HG02678 (cell line): ENCODE measurements around the gene ARCN1.
"Not testable (repeated sequence)": the region's sequence is repeated elsewhere in the genome, so short reads cannot be mapped to it uniquely, and the experiment has no call there.

Experiments used
- ATAC-seq: cut with Tn5 transposase; IDR thresholded peaks from one replicate; pipeline ENCODE4 v1.9.1; 2021; ENCODE audit warnings: mild to moderate bottlenecking, moderate library complexity; ENCODE audit not compliant: unreplicated experiment

Gene ARCN1

GRCh38 chr11:118544010-118544646, 28.1 kb upstream of the ARCN1 start:
- ATAC-seq: no peak

- no peak for ATAC-seq
These were observed 27.6 kb upstream of the ARCN1 start for GRCh38 chr11:118544647-118545010.

DNA sequence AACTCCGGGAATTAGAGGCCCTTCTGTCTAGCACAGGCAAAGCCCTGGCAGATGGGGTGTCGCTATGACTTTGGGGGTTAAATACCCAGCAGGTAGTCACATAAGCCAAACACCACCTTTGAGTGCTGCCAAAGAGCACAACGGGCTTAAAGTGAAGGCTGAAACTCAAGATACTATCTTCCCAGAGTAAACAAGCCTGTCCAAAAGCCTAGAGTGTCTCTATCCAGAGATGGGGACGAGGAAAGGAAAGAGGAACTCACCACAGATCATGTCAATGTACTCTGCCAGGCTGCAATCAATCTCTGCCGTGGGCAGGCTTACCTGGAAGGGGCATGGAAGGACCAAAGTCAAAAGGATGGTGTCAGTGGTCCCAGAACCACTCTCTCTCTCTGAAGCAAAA, 26.7 kb upstream of the ARCN1 start:
- ATAC-seq: no peak

DNA sequence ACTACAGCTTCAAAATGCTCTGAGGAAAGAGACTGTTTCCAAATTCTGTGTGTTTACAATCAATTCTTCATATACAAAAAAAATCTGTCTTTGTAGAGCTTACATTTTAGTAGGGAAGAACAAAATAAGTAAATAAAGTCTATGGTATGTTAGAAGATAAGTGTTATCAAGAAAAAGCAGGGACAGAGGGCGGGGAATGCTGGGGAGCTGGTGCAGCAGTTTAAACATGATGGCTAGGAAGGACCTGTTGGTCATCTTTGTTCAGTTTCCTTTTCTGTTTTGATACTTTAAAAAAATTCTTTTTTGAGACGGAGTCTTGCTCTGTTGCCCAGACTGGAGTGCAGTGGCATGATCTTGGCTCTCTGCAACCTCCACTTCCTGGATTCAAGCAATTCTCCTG, 25.1 kb upstream of the ARCN1 start:
- no peak for ATAC-seq

DNA sequence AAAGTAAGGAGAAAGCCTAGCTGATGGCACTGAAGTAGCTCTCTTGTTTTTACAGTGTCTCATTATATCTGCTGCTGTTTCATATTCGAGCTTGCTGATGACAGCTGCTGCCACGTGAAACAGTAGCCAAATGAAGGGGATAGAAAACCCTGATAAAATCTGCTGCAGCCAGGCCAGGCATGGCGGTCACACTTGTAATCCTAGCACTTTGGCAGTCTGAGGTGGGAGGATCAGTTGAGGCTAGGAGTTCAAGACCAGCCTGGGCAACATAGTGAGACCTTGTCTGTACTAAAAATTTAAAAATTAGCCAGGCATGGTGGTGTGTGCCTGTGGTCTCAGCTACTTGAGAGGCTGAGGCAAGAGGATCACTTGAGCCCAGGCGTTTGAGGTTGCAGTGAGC, 19.9 kb upstream of the ARCN1 start:
- no peak for ATAC-seq

DNA sequence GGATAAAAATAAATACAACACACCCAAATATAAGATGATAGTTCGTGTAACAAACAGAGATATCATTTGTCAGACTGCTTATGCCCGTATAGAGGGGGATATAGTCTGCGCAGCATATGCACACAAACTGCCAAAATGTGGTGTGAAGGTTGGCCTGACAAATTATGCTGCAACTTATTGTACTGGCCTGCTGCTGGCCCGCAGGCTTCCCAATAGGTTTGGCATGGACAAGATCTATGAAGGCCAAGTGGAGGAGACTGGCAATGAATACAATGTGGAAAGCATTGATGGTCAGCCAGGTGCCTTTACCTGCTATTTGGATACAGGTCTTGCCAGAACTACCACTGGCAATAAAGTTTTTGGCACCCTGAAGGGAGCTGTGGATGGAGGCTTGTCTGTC, 11.4 kb upstream of the ARCN1 start:
- no peak for ATAC-seq

DNA sequence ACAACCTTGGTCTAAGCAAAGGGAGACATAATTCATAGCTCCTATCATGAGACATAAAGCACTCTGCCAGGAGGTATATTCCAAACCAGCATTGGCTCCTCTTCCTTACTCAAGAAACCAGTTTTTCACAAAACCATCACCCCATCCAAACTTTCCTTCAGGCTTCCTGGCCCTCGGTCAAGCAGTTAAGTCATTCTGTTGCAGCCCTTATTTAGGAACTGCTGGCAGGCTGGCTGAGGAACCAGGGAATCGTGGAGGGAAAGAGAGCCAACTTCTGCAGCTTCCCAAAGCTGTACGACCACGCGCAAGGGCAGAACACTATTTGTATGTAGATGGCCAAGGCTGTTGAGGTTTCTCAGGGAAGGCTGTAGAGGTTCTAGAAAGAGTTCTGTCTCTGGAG, 7.2 kb upstream of the ARCN1 start:
- no peak for ATAC-seq

DNA sequence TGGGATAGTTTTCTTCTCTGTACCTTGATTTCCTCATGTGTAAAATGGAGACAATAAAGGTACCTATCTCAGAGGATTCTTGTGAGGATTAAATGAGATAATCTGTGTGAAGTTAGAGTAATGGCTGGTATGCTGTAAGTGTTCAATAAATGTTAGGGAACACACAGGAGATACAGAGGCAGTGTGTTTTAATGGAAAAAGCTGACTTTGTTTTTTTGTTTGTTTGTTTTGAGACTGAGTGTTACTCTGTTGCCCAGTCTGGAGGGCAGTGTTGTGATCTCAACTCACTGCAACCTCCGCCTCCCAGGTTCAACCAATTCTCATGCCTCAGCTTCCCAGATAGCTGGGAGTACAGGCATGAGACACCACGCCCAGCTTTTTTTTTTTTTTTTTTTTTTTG, 2.5 kb upstream of the ARCN1 start:
- no peak for ATAC-seq

- no peak for ATAC-seq
These were observed 1.4 kb upstream of the ARCN1 start for GRCh38 chr11:118570787-118571186.

- ATAC-seq: not testable (repeated sequence)
These were observed 528 bp upstream of the ARCN1 start for GRCh38 chr11:118571701-118572060.

GRCh38 chr11:118572981-118573550, 857 bp downstream of the ARCN1 start:
- peak; percentile 25 for ATAC-seq

- ATAC-seq: no peak
These were observed 2.4 kb downstream of the ARCN1 start for GRCh38 chr11:118574636-118575035.

- ATAC-seq: not testable (repeated sequence)
These were observed 5.8 kb downstream of the ARCN1 start for GRCh38 chr11:118577995-118578394.

- ATAC-seq: no peak
These were observed 8.8 kb downstream of the ARCN1 start for GRCh38 chr11:118581057-118581456.

- ATAC-seq: no peak
These were observed 15.7 kb downstream of the ARCN1 start for GRCh38 chr11:118587952-118588351.

GRCh38 chr11:118592616-118593367, 20.6 kb downstream of the ARCN1 start:
- no peak for ATAC-seq

GRCh38 chr11:118594984-118595383, 22.8 kb downstream of the ARCN1 start:
- ATAC-seq: not testable (repeated sequence)

GRCh38 chr11:118596224-118597146, 24.3 kb downstream of the ARCN1 start:
- ATAC-seq: no peak

DNA sequence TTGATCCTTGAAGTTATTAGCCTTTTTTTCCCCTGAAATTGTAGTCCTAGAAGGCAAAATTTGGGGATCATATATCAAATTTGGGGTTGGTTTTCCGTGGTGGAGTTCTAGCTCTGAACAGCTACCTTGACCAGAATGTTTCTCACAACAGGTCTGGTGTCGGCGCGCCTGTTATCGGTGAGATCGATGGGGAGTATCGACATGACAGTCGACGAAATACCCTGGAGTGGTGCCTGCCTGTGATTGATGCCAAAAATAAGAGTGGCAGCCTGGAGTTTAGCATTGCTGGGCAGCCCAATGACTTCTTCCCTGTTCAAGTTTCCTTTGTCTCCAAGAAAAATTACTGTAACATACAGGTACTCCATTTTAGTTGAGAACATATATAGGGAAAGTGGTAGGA, 25.3 kb downstream of the ARCN1 start:
- ATAC-seq: no peak

DNA sequence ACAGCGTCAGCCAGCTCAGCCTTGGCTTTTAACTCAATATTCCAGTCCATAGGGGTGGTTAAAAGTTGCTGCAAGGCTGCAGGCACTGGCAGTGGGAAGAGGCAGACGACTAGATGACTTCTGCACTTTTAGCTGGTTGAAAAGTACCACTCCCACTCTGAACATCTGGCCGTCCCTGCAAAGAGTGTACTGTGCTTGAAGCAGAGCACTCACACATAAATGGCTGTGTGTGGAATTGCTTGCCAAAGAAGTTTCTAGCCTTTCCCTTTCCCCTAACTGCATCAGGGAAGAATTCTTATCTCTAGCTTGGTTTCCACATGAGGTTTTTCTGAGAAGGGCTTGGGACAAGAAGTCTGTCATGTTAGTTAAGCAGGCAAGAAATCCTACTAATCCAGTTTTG, 30.1 kb downstream of the ARCN1 start:
- ATAC-seq: no peak

GRCh38 chr11:118603709-118604108, 31.5 kb downstream of the ARCN1 start:
- ATAC-seq: not testable (repeated sequence)
